Stimulated activated CD4-positive, alpha-beta T cell treated with anti-CD3 and anti-CD28 coated beads, TNF-alpha, amount 100 ng/mL, for 48 hours (primary cell): Measurements from ENCODE around the gene GALNT2.

Experiments used
- DNase-seq, 3 donors: peaks; one replicate each; pipeline ENCODE4 v3.0.0-alpha.2; 2020; ENCODE audit warnings: low read depth in 3 of 3

The GALNT2 gene

DNA sequence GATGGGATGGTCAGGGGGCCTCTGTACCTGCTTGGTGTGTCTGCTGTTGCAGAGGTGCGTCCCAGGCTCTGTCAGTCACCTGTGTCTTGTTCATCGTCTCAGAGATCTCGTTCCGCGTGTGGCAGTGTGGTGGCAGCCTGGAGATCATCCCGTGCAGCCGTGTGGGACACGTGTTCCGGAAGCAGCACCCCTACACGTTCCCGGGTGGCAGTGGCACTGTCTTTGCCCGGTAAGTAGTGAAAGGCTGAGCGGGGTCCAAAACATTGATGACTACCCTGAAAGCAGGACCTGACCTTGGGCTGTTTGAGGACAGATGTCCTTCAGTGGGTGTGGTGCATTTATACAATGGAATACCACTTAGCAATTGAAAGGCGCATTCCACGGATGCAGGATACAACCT, 188.1 kb downstream of the GALNT2 start:
- DNase-seq: no peak

DNA sequence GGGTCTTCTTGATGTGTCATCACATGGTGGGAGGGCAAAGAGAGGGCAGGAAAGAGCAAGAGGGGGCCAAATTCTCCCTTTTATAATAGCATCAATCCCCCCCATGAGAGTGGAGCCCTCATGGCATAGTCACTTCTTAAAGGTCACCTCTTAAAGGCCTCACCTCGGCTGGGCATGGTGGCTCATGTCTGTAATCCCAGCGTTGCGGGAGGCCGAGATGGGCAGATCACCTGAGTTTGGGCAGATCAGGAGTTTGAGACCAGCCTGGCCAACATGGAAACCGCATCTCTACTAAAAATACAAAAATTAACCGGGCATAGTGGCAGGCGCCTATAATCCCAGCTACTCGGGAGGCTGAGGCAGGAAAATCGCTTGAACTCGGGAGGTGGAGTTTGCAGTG, 189.0 kb downstream of the GALNT2 start:
- no peak for DNase-seq

DNA sequence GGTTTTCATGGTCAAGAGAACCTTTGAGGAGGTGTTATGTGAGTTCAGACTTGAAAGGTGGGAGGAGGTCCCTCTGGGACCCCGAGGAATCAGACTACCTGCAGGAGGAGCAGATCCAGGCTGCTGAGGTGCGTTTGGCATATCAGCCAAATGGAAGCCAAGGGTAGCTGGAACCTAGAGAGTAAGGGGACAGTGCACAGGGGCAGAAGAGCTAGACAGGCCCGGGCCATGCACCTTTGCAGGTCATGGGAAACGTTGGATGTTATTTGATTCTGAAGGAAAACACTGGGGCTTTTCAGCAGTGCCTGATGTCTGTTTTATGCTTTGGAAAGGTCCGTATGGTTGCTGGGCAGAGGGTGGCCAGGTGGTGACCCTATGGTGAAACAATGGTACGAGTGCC, 189.9 kb downstream of the GALNT2 start:
- no peak for DNase-seq

DNA sequence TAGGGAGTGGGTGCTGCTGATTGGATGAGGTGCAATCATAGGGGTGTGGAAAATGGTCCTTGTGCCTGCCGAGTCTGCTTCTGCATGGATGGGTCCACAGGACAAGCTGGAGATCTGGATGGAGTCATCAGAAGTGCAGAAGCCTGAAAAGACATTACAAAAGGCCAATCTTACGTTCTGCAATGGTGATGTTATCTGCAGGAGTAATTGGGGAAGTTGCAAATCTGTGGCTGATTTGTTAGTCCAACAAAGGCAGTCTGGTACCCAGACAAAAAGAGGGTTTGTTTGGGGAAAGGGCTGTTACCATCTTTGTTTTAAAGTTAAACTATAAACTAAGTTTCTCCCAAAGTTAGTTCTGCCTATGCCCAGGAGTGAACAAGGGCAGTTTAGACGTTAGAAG, 192.6 kb downstream of the GALNT2 start:
- no peak for DNase-seq

DNA sequence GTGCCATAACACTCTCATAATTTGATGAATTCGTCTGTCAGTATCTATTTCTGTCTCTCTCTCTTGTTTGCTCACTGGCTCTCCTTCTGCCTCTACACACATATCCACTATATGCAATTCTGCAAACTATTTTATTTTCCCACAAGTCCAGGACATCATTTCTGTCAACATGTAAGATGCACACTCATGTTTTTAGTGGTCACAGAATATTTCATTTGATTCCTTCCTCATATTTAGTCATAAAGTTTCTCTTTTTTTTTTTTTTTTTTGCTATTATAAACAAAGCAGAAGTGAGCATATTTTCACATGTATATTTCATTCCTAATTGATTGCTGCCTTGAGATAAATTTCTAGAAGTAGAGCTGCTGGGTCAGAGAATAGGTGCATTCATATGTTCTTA, 193.8 kb downstream of the GALNT2 start:
- no peak for DNase-seq

DNA sequence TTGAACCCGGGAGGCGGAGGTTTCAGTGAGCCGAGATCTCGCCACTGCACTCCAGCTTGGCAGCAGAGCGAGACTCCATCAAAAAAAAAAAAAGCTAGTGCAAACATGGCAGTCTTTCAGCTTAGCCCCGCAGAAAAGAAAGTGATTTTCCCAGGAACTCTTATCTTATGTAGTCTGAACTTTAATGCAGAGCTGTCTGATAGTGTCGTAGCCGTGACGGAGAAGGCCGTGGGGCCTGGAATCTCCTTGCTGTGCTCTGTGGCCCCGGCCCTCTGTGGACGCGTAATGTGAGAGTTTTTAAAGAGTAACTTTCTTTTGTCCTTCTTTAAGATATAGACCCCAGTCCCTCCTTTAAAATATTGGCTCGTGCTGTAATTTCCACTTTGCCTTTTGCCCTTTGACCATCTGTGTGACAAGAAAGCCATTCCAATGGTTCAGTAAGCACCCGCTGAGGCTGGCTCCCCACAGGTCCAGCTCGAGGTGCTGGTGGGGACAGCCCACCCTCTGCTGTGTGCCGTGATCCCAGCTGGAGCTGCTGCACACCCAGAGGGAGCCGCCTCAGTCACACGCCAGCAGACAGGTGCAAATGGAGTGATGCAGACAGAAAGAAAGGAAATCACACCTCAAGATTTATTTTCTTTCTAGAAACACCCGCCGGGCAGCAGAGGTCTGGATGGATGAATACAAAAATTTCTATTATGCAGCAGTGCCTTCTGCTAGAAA, 195.1 kb downstream of the GALNT2 start:
- no peak for DNase-seq

DNA sequence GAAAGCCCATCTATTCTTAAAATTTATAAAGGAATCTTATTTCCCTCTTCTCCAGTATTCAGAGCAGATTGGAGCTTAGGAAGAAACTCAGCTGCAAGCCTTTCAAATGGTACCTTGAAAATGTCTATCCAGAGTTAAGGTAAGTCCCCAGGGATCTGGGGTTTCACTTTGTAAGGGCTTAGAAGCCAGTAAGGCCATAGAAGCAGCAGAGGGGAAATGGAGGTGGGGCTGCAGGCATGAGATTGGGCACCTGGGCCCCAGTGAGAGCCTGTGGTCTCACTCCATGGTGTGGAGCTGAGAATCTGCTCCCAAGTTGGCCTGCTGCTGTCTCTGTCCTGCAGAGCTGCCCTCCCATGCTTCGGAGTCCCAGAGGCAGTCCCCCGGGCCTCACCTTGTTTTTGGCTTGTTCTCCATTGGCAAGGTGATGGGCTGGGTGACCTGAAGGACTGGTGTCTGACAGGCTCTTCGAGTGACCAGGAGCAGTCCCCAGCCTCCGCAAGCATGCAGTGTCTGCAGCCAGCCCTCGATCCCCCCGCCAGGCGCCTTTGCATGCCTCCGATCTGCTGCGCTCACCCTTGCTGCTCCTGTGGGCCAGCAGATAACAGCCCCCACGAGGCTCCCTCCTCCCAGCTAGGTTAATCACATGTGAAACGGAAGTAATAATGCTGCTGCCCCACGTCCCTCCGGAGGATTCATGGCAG, 196.0 kb downstream of the GALNT2 start:
- no peak for DNase-seq

DNA sequence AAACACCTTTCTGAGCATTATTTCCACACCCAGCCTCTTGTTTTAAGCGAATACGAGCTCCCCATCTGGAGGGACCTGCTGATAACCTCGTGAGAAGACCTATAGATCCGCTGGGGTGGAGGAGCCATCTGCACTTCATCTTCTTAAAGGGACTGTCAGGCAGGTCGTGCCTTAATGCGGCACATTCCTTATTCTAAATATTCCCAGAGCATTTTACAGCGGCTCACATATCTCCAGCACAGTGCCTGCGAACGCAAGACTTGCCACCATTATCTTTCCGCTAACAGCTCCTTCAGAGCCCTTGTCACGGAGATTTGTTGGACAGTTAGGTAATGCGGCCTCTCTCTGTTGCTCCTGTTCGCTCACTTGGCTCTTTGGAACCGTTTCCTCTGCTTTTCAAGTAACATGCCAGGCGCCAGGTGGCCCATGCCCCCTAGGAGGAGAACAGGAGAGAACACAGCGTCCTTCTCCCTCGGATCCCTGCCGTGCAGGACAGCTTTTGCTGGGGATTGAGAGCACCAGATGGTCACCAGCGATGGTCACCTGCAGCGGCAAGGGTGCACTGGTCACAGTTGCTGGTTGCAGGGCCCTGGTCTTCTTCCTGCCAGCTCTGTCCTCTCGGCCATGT, 196.6 kb downstream of the GALNT2 start:
- DNase-seq: no peak

DNA sequence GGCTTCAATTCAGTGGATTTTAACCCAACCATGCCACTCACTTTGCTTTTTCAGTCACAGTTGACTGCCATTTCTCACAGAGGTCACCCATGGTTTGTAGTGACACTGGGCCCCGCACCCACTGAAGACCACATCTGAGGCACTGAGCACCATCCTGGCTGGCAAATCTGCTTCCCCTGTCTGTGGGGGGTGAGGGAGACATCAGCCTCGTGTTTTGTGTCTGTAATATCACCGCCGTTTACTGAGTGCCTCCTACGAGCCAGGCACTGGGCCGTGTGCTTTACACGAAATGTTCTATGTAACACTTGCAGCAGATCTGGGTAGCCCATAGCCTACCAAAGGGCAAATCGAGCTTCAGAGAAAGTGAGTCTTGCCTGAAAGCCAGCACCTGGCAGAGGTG, 197.3 kb downstream of the GALNT2 start:
- no peak for DNase-seq

DNA sequence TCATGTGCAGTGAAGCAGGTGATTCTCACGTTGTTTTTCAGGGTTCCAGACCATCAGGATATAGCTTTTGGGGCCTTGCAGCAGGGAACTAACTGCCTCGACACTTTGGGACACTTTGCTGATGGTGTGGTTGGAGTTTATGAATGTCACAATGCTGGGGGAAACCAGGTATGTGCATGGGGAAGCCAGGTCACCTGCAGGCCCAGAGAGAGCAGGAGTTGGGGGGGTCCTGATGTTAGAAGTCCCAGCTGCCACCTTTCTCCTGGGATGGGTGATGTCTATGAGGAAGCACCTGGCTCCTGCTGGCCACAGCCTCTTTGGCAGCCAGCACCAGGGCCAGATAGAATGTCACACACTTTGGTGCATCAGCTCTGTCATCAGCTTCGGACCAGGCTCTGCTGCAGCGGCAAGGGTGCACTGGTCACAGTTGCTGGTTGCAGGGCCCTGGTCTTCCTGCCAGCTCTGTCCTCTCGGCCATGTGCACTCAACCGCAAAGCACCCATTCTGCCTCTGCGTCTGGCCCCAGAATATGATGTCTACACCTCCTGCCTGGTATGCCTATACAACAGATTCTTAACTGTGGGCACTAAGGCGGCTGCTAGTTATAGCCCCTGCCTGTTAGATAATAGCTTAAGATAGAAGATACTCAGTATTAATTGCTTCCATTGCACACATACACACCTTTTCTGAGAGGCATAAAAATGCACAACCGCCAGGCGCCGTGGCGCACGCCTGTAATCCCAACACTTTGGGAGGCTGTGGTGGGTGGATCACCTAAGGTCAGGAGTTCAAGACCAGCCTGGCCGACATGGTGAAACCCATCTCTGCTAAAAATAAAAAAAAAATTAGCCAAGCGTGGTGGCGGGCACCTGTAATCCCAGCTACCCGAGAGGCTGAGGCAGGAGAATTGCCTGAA, 198.4 kb downstream of the GALNT2 start:
- DNase-seq: no peak

DNA sequence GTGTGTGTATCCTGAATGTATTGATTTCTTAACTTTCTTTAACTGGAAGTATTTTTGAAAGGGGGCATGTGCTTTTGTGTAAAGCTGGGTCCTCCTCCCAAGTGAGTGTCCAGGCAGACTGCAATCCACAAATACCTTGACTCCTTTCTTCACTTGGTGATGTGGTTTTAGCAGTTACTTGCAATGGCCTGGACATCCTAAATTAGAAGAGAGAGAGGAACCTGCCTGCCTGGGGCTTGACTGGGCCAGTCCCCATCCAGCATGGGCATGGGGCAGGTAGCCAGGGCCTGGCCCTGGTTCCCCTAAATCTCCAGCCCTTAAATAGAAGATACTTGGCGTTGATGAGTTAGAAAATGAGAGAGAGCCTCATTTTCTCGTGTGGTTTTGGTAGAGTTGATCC, 199.4 kb downstream of the GALNT2 start:
- no peak for DNase-seq

DNA sequence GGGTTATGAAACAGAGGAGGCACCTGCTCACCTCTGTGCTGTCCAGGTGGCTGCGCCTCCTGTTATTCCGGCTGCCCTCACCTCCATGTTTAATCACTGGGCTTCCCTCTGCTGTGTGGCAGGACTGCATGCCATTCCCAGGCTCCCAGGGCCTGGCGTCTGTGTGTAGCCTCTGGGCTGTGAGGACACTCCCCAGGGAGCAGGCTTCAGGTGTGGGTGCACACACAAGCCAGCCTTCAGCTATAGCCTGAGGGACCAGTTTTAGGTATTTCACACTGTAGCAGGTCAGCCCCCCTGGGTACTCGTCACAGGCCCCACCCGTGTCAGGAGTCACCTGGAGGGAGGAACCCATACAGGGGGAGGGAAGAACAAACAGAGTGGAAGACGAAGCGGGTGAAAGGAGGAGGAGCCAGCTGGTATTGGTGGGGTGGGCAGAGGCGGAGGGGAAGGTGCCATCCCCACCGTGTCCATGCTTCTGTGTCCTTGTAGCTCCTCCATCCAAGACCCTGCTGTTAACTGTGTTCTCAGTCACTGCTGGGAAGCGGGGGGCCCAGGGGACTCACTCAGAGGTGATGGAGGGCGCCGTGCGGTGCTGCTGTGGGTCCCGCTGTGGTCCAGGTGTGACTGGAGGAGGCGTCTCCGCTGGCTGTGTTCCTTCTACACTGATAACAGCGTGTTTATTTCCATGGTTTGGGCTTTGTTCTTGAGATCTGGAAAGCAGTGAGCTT, 200.5 kb downstream of the GALNT2 start:
- no peak for DNase-seq

DNA sequence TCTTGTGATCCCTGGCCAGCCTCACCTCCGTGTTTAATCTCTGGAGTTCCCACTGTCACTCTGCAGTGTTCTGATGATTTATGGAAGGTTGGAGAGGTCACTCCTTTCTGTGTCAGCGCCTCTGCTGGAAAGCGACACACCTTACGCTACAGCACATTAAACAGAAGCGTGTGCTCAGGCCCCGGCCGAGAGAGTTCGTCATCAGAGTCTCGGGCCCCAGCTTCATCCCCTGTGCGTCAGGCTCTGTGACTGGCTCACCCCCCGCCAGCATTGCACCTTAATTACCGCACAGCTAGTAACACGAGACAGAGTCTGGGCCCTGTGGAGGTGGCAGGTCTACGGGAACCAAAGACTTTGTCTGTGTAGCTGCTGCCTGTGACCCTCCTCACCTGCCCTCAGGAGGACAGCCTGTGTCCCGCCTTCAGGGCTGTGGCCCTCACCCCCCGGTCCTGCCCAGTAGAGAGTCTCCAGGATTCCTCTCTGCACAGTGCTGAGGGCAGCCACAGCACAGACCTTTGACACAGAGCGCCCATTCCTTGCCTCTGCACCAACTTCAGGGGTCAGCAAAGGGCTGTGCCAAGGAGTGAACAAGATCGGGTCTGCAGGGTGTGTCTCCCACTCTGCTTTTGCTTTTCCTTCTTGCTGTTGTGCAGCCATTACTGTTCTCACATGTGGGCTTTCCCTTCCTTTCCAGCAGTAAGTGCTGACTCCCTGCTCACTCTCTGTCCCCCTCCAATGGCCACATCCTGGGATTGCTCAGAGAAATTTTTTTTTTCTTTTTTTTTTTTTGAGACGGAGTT, 201.5 kb downstream of the GALNT2 start:
- no peak for DNase-seq

DNA sequence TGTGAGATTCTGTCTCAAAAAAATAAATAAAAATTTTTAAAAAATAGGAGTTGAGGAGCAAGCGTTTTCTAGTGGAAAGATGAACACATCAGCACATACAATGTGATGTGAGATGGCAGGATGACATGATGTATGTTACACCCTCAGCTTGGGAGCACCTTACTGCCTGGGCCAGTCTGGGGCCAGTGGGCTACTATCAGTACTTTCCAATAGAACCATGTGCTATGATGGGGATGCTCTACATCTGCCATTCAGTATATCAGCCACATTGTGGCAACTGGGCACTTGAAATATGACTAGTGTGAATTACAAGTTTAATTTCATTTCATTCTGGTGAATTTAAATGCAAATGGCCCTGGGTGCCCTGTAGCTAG, 203.1 kb downstream of the GALNT2 start:
- DNase-seq: no peak

DNA sequence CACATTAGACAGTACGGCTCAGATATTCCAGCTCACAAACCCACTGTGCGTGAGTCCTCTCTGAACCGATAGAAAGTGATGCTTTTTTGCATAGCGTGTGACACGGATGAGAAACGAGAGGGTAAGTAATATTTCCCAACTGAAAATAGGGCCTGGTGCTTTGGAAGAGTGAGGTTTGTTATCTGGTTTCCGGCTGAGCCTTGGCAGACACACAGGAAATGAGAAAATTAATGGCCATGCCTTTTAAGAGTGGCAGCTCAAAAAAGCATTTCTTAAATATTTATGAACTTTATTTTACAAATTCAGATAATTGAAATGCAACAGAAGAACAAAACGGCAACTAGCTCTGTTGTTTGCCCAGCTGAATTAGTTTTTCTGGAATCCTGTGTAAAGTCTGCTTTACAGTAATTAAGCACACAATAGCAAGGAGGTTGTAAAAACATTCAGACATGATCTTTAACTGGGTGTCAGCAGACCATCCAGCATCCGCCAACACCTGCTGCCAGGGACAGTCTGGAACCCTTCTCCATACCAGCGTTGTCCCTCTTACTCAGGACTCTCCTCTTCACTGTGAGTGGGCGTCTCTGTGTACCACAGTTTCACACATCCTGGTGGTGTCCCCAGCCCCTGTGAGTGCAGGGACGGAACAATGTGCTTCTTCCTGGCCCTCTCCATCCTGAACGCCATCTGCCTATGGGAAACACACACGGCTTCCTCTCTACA, 203.7 kb downstream of the GALNT2 start:
- DNase-seq: peak in 2 of 3 donors; percentile 12 to 18

DNA sequence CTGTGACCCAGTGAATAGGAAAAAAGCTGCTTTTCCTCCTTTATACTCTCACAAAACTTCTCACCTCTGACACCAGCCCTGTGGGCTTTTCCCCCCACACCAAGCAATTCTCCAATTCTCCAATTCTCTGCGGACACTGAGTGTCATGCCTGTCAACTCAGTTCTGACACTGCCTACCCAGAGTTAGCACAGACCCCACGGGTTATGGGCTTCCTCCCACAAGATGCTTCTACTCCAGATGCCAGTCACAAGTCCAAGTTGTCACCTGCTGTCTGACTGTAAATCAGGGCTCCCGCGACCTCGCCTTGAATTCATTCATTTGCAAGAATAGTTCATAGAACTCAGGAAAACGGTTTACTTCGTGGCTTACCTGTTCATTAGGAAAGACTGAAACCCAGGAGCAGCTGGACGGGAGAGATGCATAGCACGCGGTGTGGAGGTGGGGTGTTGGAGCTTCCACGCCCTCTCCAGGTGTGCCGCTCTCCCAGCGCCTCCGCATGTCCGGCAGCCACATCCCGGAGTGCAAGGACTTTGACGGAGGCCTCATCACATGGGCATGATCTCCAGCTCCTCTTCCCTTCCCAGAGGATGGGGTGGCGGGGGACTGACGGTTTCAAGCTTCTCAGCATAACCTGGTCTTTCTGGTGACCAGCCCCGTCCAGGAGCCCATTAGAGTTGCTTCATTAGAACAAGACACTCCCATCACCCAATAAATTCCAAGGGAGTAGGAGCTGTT, 204.4 kb downstream of the GALNT2 start:
- no peak for DNase-seq

DNA sequence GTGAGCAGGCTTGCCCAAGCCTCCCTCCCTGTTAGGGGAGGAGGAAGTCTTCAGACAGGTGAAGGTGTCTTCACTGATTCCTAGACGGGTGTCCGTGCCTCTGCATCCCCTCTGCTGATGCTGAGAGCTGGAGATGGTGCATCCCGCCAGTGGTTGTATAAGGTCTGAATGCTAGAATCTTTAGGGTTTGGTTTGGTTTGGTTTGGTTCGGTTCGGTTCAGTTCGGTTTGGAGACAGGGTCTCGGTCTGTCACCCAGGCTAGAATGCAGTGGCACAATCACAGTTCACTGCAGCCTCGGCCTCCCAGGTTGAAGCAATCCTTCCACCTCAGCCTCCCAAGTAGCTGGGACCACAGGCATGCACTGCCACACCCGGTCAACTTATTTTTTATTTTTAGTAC, 205.5 kb downstream of the GALNT2 start:
- no peak for DNase-seq

DNA sequence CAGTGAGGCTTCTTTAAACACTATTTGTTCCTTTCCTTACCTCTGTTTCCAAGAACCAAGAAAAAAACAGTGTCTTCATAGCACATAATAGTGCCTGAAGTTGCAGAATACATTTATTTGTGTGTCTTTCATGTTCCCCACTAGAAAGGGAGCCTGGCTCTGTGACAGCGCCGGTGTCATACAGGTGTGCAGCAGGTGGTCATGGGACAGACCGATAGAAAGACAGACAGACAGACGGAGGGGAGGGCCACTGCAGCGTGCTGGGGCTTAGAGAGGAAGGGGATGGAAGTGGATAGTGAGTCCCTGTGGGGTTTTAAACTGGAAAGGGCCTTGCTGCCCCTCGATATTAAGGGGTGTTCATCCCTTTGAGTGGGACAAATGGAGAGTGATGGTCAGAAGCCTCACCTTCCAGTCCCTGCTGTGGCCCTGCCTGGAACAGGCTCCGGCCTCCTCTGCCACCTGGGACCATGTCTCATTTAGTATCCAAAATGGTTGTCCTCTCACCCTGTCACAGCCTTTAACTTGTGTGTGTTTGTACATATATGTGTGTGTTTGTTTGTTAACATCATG, 206.2 kb downstream of the GALNT2 start:
- no peak for DNase-seq

DNA sequence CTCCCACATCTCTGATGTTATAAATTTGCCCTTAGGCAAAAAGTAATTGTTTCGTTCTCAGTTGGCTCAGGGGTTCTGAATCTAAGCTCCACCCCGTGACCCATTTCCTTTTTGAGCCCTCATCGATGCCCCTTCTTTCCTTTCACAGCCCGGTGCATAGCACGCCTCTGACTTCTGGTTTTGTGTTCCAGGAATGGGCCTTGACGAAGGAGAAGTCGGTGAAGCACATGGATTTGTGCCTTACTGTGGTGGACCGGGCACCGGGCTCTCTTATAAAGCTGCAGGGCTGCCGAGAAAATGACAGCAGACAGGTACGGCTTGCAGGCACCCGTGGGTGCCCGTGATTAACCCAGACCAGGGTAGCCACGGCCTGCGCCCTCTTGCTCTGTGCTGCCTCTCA, 207.2 kb downstream of the GALNT2 start:
- no peak for DNase-seq
